Activated T-cell treated with anti-CD3 and anti-CD28 coated beads for 1 hour (primary cell): ENCODE data around the gene TYMP.
"Not testable (repeated sequence)": the region's sequence is repeated elsewhere in the genome, so short reads cannot be mapped to it uniquely, and the experiment has no call there.

Experiments used
- DNase-seq: peaks from one replicate; pipeline ENCODE4 v3.0.0-alpha.2; 2020; ENCODE audit warnings: low read depth

TYMP gene

GRCh38 chr22:50541667-50542026 lies 11.8 kb upstream of the TYMP start:
- not testable (repeated sequence) for DNase-seq

- no peak for DNase-seq
Observed at GRCh38 chr22:50540381-50540780, 10.6 kb upstream of the TYMP start.

- DNase-seq, result no peak
Observed at GRCh38 chr22:50537765-50538164, 8.0 kb upstream of the TYMP start.

- DNase-seq, result no peak
Observed at GRCh38 chr22:50536226-50536625, 6.4 kb upstream of the TYMP start.

- no peak for DNase-seq
Observed at GRCh38 chr22:50535113-50535512, 5.3 kb upstream of the TYMP start.

- not testable (repeated sequence) for DNase-seq
Observed at GRCh38 chr22:50533856-50534711, 4.3 kb upstream of the TYMP start.

GRCh38 chr22:50532824-50533796 lies 3.3 kb upstream of the TYMP start:
- DNase-seq, result no peak

GRCh38 chr22:50531962-50532674 lies 2.3 kb upstream of the TYMP start:
- no peak for DNase-seq

- peak; percentile 62 for DNase-seq
Observed at GRCh38 chr22:50531546-50531961, 1.7 kb upstream of the TYMP start.

GRCh38 chr22:50530877-50531545 lies 1.2 kb upstream of the TYMP start:
- DNase-seq, result peak; percentile 76

GRCh38 chr22:50530580-50530876 lies 716 bp upstream of the TYMP start:
- no peak for DNase-seq

GRCh38 chr22:50529416-50529896 lies 356 bp downstream of the TYMP start:
- no peak for DNase-seq

GRCh38 chr22:50528682-50529415 lies 963 bp downstream of the TYMP start:
- DNase-seq, result no peak

GRCh38 chr22:50527921-50528681 lies 1.7 kb downstream of the TYMP start:
- no peak for DNase-seq

GRCh38 chr22:50526834-50527801 lies 2.7 kb downstream of the TYMP start:
- DNase-seq, result no peak

- DNase-seq, result peak; percentile 74
Observed at GRCh38 chr22:50526108-50526833, 3.5 kb downstream of the TYMP start.

- DNase-seq, result no peak
Observed at GRCh38 chr22:50525858-50526107, 4.0 kb downstream of the TYMP start.

- DNase-seq, result peak; percentile 97
Observed at GRCh38 chr22:50525104-50525857, 4.5 kb downstream of the TYMP start, which contains the start of gene SCO2. Gene SCO2 (minus strand): TSS chr22:50525598. CDS start chr22:50524411, 1,187 bp downstream.
